ENCODE results near the gene MTMR6.

Gene MTMR6

DNA sequence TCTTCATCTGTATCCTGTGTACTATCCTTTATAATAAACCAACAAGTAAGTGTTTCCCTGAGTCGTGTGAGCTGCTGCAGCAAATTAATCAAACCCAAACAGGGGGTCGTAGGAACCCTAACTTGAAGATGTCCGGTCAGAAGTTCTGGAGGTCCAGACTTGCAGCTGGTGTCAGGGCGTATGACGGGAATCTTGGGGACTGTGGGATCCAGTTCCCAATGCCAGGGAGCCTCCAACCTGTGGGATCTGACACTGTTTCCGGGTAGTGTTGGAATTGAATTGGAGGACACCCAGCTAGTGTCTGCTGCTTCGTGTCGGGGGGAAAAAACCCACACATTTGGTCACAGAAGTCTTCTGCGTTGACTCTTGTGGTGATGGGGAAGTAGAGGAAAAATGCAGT lies 63.1 kb downstream of the MTMR6 start:
- Histone ChIP-seq H3K27me3 (ENCODE audit: low read length) (no peaks in the 10 kb centered on the region), H3K9me3 (ENCODE audit: insufficient read depth, low read length) (no peaks in the 10 kb centered on the region), H3K9ac (ENCODE audit: low read length) (no peak overlapping the region), H3K4me3 (ENCODE audit: insufficient read depth, low read length, poor library complexity, severe bottlenecking) (no peak overlapping the region), H3K36me3 (ENCODE audit: low read length) (no peaks in the 10 kb centered on the region), H2AFZ (ENCODE audit: low read depth, low read length, severe bottlenecking) (no peak overlapping the region), H3F3A (ENCODE audit: insufficient read depth) (no peaks in the 10 kb centered on the region), H4K20me1 (ENCODE audit: low read depth, low read length) (no peaks in the 10 kb centered on the region), H3K27ac (ENCODE audit: low read depth, low read length) (no peak overlapping the region), H3K9me2 (replicated peaks; ENCODE audit: insufficient read depth, low read length) (no peaks in the 10 kb centered on the region), H3K4me2 (ENCODE audit: low read depth, low read length, poor library complexity, severe bottlenecking) (no peak overlapping the region), H3K79me2 (ENCODE audit: insufficient read depth, low read length) (no peaks in the 10 kb centered on the region)
- TF ChIP-seq, protein P1, sequence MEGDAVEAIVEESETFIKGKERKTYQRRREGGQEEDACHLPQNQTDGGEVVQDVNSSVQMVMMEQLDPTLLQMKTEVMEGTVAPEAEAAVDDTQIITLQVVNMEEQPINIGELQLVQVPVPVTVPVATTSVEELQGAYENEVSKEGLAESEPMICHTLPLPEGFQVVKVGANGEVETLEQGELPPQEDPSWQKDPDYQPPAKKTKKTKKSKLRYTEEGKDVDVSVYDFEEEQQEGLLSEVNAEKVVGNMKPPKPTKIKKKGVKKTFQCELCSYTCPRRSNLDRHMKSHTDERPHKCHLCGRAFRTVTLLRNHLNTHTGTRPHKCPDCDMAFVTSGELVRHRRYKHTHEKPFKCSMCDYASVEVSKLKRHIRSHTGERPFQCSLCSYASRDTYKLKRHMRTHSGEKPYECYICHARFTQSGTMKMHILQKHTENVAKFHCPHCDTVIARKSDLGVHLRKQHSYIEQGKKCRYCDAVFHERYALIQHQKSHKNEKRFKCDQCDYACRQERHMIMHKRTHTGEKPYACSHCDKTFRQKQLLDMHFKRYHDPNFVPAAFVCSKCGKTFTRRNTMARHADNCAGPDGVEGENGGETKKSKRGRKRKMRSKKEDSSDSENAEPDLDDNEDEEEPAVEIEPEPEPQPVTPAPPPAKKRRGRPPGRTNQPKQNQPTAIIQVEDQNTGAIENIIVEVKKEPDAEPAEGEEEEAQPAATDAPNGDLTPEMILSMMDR (IDR thresholded peaks at IDR 0.05; ENCODE audit: insufficient read depth, low read length, poor library complexity, severe bottlenecking) = no peak
- no peak for TF ChIP-seq EZH2phosphoT487 (conservative IDR thresholded peaks at IDR 0.05; ENCODE audit: low read length)

DNA sequence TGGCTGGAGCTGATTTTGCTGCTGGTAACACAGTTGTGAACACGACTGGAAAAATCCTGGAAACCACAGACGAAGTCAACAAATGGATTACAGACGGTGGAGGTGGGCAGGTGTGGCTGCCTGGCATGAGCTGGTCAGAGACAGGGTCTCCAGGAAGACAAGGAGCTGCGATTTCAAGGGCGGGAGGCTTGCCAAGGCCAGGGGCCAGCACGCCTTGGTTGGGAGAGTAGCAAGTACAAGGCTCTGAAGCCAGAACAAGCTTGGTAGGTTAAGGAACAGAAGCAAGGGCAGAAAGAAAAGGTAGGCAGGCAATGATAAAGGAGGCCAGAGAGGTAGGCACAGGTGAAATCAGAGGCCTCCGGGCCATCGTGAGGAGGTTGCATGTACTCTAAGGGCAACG lies 64.5 kb downstream of the MTMR6 start:
- Histone ChIP-seq H3K36me3 (ENCODE audit: low read length) (no peaks in the 10 kb centered on the region), H3K27me3 (ENCODE audit: low read length) (no peaks in the 10 kb centered on the region), H4K20me1 (ENCODE audit: low read depth, low read length) (no peaks in the 10 kb centered on the region), H3K79me2 (ENCODE audit: insufficient read depth, low read length) (no peaks in the 10 kb centered on the region), H3K9me2 (replicated peaks; ENCODE audit: insufficient read depth, low read length) (no peaks in the 10 kb centered on the region), H3K9me3 (ENCODE audit: insufficient read depth, low read length) (no peaks in the 10 kb centered on the region), H3K27ac (ENCODE audit: low read depth, low read length) (no peak overlapping the region), H3K9ac (ENCODE audit: low read length) (no peak overlapping the region), H3K4me3 (ENCODE audit: insufficient read depth, low read length, poor library complexity, severe bottlenecking) (no peak overlapping the region), H3K4me2 (ENCODE audit: low read depth, low read length, poor library complexity, severe bottlenecking) (no peak overlapping the region), H2AFZ (ENCODE audit: low read depth, low read length, severe bottlenecking) (no peak overlapping the region), H3F3A (ENCODE audit: insufficient read depth) (no peaks in the 10 kb centered on the region)
- TF ChIP-seq, protein P1 (IDR thresholded peaks at IDR 0.05; ENCODE audit: insufficient read depth, low read length, poor library complexity, severe bottlenecking) = no peak
- no peak for TF ChIP-seq EZH2phosphoT487 (conservative IDR thresholded peaks at IDR 0.05; ENCODE audit: low read length)

DNA sequence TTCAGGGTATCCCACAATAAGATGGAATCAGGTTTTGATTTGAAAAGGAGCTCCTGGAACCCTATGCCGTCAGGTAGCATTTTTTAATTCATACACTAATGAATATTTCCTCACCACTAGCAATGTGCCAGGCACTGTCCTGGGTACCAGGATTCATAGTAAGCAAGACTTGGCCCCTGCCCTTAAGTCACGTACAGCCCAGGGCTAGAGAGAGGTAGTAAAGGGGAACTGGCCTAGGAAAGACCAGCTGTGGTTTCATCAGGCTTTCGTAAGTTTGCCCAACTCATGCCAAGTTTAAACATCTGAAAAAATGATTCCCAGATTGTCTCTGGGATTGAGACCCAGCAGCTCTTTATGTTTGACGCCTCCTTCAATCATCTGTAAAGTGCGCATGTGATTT lies 69.3 kb downstream of the MTMR6 start:
- no peaks in the 10 kb centered on the region for H3K27me3 ChIP-seq (ENCODE audit: low read length)
- H3K9ac ChIP-seq (ENCODE audit: low read length) = no peak overlapping the region
- H4K20me1 ChIP-seq (ENCODE audit: low read depth, low read length) = no peaks in the 10 kb centered on the region
- H3K9me3 ChIP-seq (ENCODE audit: insufficient read depth, low read length) = no peaks in the 10 kb centered on the region
- H3K36me3 ChIP-seq (ENCODE audit: low read length) = no peaks in the 10 kb centered on the region
- no peaks in the 10 kb centered on the region for H3K79me2 ChIP-seq (ENCODE audit: insufficient read depth, low read length)
- H3F3A ChIP-seq (ENCODE audit: insufficient read depth) = no peaks in the 10 kb centered on the region
- TF ChIP-seq, protein P1 (IDR thresholded peaks at IDR 0.05; ENCODE audit: insufficient read depth, low read length, poor library complexity, severe bottlenecking) = no peak
- no peak for TF ChIP-seq EZH2phosphoT487 (conservative IDR thresholded peaks at IDR 0.05; ENCODE audit: low read length)
- H2AFZ ChIP-seq (ENCODE audit: low read depth, low read length, severe bottlenecking) = no peak overlapping the region
- H3K4me3 ChIP-seq (ENCODE audit: insufficient read depth, low read length, poor library complexity, severe bottlenecking) = no peak overlapping the region
- H3K9me2 ChIP-seq (replicated peaks; ENCODE audit: insufficient read depth, low read length) = no peaks in the 10 kb centered on the region
- H3K27ac ChIP-seq (ENCODE audit: low read depth, low read length) = no peak overlapping the region
- no peak overlapping the region for H3K4me2 ChIP-seq (ENCODE audit: low read depth, low read length, poor library complexity, severe bottlenecking)
